ENCODE data around the gene AKAIN1.

AKAIN1 gene

DNA sequence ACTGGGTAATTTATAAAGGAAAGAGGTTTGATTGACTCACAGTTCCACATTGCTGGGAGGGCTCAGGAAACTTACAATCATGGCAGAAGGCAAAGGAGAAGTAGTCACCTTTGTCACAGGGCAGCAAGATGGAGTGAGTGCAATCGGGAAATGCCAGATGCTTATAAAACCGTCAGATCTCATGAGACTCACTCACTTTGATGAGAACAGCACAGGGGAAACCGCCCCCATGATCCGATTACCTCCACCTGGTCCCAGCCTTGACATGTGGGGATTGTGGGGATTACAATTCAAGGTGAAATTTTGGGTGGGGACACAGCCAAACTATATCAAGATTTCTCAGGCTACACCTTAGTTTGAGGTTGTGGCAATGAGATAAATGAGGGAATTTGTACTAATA, 54.9 kb downstream of the AKAIN1 start:
- Histone ChIP-seq H3K9me3 (ENCODE audit: insufficient read depth, low read depth, low read length) (no peaks in the 10 kb centered on the region), H3K36me3 (ENCODE audit: insufficient read depth, low read length) (no peaks in the 10 kb centered on the region), H3K27ac (ENCODE audit: low read depth, low read length) (no peak overlapping the region), H3K4me1 (ENCODE audit: insufficient read depth, low read length) (no peaks in the 10 kb centered on the region), H3K9ac (ENCODE audit: low read depth, low read length) (no peak overlapping the region), H3K4me3 (ENCODE audit: low read length) (no peak overlapping the region), H3K27me3 (ENCODE audit: insufficient read depth, low read length) (no peaks in the 10 kb centered on the region)
- WGBS = 92% methylated on average over 4 of the region's 4 CpGs

DNA sequence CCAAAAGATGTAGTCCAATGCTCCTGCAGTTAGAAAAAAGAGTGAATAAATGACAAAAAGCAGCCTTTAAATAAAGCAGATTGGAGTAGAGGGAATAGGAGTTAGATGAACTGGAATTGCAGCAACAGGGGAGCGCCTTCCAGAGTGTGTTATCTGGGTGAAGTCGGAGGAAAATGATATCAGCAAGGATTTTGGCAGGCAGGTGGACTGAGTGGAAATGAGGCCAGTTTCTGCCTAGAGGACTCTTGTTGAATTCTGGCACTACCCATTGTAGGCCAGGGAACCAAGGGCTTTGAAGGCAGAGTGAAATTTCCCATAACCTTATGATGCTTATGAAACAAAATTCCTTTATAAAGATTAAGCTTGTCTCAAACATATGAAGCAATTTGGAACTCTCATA, 59.8 kb downstream of the AKAIN1 start:
- Histone ChIP-seq H3K36me3 (ENCODE audit: insufficient read depth, low read length) (no peaks in the 10 kb centered on the region), H3K4me1 (ENCODE audit: insufficient read depth, low read length) (no peaks in the 10 kb centered on the region), H3K9me3 (ENCODE audit: insufficient read depth, low read depth, low read length) (no peaks in the 10 kb centered on the region), H3K4me3 (ENCODE audit: low read length) (no peak overlapping the region), H3K9ac (ENCODE audit: low read depth, low read length) (no peak overlapping the region), H3K27me3 (ENCODE audit: insufficient read depth, low read length) (no peaks in the 10 kb centered on the region), H3K27ac (ENCODE audit: low read depth, low read length) (no peak overlapping the region)
- WGBS = 93% methylated on average over 2 of the region's 2 CpGs

DNA sequence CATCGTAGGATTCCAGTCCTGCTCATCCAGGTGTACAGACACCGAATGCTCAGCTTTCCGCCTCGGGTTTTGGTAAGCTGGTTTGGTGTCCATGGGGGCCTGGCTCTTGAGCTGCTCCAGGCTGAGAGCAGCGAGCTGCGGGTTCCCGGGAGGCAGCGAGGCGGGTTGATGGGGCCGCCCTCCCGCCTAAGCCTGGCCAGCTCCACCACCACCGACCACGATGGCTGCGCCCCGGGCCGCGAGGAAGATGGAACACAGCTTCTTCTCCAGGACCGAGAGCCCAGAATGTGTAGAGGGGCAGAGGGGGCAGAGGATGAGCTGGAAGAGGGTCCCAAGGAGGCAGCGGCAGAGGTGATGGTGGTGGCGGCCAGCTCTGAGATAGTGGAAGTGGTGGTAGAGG, 64.1 kb downstream of the AKAIN1 start:
- H3K9ac ChIP-seq (ENCODE audit: low read depth, low read length) = no peak overlapping the region
- H3K4me1 ChIP-seq (ENCODE audit: insufficient read depth, low read length) = no peaks in the 10 kb centered on the region
- no peak overlapping the region for H3K4me3 ChIP-seq (ENCODE audit: low read length)
- no peak overlapping the region for H3K27ac ChIP-seq (ENCODE audit: low read depth, low read length)
- WGBS = 94% methylated on average over 20 of the region's 20 CpGs
- no peaks in the 10 kb centered on the region for H3K27me3 ChIP-seq (ENCODE audit: insufficient read depth, low read length)
- H3K36me3 ChIP-seq (ENCODE audit: insufficient read depth, low read length) = no peaks in the 10 kb centered on the region
- no peaks in the 10 kb centered on the region for H3K9me3 ChIP-seq (ENCODE audit: insufficient read depth, low read depth, low read length)

DNA sequence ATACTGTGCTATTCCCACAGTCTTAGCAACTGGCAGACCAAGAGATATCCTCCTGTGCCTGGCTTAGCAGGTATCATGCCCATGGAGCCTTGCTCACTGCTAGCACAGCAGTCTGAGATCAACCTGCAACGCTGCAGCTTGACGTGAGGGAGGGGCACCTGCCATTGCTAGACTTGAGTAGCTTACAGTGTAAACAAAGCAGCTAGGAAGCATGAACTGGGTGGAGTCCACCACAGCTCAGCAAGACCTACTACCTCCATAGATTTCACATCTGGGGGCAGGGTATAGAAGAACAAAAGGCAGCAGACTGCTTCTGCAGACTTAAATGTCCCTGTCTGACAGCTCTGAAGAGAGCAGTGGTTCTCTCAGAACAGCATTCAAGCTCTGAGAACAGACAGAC, 74.8 kb downstream of the AKAIN1 start:
- peaks cover 13% of the 10 kb centered on the region for H3K9me3 ChIP-seq (ENCODE audit: insufficient read depth, low read depth, low read length)
- 88% methylated on average over 2 of the region's 2 CpGs for WGBS
- H3K4me1 ChIP-seq (ENCODE audit: insufficient read depth, low read length) = no peaks in the 10 kb centered on the region
- H3K27ac ChIP-seq (ENCODE audit: low read depth, low read length) = no peak overlapping the region
- no peak overlapping the region for H3K9ac ChIP-seq (ENCODE audit: low read depth, low read length)
- no peaks in the 10 kb centered on the region for H3K27me3 ChIP-seq (ENCODE audit: insufficient read depth, low read length)
- no peak overlapping the region for H3K4me3 ChIP-seq (ENCODE audit: low read length)
- H3K36me3 ChIP-seq (ENCODE audit: insufficient read depth, low read length) = no peaks in the 10 kb centered on the region

DNA sequence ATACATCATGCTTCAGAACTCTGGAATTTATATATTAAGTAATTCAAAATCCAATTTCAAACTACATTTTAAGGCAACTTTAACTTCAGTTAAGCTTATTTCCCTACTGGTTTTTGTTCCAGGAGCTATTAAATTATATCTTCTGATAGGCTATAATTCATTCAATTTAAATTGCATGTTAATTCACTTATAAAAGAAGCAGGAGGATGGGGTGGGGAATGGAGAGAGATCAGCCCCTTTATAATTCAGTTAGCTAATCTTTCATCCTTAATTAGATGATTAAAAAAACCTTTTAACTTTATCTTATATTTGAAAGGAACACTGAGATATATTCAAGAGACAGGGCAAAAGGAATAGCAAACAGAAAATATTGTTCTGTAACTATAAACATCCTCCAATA, 86.8 kb downstream of the AKAIN1 start:
- Histone ChIP-seq H3K27me3 (ENCODE audit: insufficient read depth, low read length) (no peaks in the 10 kb centered on the region), H3K4me1 (ENCODE audit: insufficient read depth, low read length) (peaks cover 3% of the 10 kb centered on the region; the same call in 1 of the 2 replicates), H3K9ac (ENCODE audit: low read depth, low read length) (no peak overlapping the region), H3K27ac (ENCODE audit: low read depth, low read length) (no peak overlapping the region), H3K4me3 (ENCODE audit: low read length) (no peak overlapping the region), H3K9me3 (ENCODE audit: insufficient read depth, low read depth, low read length) (no peaks in the 10 kb centered on the region), H3K36me3 (ENCODE audit: insufficient read depth, low read length) (no peaks in the 10 kb centered on the region)

DNA sequence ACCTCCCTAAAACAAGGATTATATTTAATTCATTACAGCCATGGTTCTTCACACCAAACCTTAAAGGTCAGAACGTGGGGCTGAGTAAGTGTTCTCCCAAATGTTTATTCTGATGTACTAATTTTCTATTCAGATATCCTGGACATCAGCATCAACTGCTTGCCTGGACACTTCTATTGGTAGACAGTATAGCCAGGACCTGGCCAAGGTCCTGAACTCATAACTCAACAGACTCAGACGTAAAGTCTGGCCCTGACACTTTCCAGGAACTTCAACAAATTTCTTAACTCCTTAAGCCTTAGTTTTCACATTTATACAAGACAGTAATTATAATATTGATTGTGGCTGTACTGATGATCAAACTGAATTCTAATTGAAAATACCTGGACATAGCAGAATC, 89.1 kb downstream of the AKAIN1 start:
- H3K4me1 ChIP-seq (ENCODE audit: insufficient read depth, low read length) = peaks cover 21% of the 10 kb centered on the region
- H3K9ac ChIP-seq (ENCODE audit: low read depth, low read length) = no peak overlapping the region
- 59% methylated on average over 2 of the region's 2 CpGs for WGBS
- no peaks in the 10 kb centered on the region for H3K27me3 ChIP-seq (ENCODE audit: insufficient read depth, low read length)
- no peaks in the 10 kb centered on the region for H3K36me3 ChIP-seq (ENCODE audit: insufficient read depth, low read length)
- no peaks in the 10 kb centered on the region for H3K9me3 ChIP-seq (ENCODE audit: insufficient read depth, low read depth, low read length)
- H3K27ac ChIP-seq (ENCODE audit: low read depth, low read length) = no peak overlapping the region
- H3K4me3 ChIP-seq (ENCODE audit: low read length) = no peak overlapping the region

DNA sequence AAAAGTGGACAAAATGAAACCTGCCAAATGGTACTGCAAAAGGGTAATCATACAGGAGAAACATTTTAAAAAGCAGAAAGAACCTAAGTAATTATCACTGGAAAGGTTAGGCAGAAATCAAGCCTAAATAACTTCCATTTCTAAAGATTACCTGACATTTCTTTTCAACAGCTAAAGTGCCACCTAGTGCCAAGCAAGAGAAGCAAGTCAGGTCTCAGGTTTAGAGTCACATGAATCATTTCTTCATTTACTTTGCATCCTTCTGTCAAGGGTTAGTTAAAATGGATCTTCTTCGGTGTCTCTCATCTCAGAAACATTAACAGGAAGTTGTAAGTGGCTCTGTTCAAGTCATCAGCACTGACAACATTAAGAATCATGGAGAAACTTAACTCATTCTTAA, 90.3 kb downstream of the AKAIN1 start:
- Histone ChIP-seq H3K27me3 (ENCODE audit: insufficient read depth, low read length) (no peaks in the 10 kb centered on the region), H3K4me1 (ENCODE audit: insufficient read depth, low read length) (peaks cover 21% of the 10 kb centered on the region), H3K9ac (ENCODE audit: low read depth, low read length) (no peak overlapping the region), H3K27ac (ENCODE audit: low read depth, low read length) (no peak overlapping the region), H3K9me3 (ENCODE audit: insufficient read depth, low read depth, low read length) (no peaks in the 10 kb centered on the region), H3K36me3 (ENCODE audit: insufficient read depth, low read length) (no peaks in the 10 kb centered on the region), H3K4me3 (ENCODE audit: low read length) (no peak overlapping the region)
- WGBS = 43% methylated on average over 1 of the region's 1 CpG

DNA sequence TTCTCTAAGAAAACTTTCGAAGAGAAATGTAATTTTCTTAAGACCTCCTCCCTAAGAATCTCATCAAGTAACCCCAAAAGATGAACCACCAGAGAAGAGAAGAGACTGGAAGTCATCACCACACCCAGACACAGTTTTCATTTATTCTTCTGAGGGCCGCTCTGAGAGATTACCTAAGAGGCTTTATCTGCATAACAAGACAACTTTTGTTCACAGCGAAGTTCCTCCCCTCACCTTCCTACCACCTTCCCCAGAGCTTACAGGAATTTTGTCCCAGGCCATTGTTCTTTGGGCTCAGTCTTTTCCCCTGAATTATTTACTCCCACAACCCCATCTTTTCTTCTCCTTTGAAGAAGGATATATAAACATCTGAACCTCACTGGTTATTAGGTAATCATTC, 92.8 kb downstream of the AKAIN1 start:
- WGBS = 41% methylated on average over 3 of the region's 3 CpGs
- Histone ChIP-seq H3K4me3 (ENCODE audit: low read length) (no peak overlapping the region), H3K4me1 (ENCODE audit: insufficient read depth, low read length) (peaks cover 21% of the 10 kb centered on the region), H3K9me3 (ENCODE audit: insufficient read depth, low read depth, low read length) (no peaks in the 10 kb centered on the region), H3K27me3 (ENCODE audit: insufficient read depth, low read length) (no peaks in the 10 kb centered on the region), H3K9ac (ENCODE audit: low read depth, low read length) (no peak overlapping the region), H3K27ac (ENCODE audit: low read depth, low read length) (peak overlapping the region; percentile 62; the same call in 1 of the 2 replicates), H3K36me3 (ENCODE audit: insufficient read depth, low read length) (no peaks in the 10 kb centered on the region)

DNA sequence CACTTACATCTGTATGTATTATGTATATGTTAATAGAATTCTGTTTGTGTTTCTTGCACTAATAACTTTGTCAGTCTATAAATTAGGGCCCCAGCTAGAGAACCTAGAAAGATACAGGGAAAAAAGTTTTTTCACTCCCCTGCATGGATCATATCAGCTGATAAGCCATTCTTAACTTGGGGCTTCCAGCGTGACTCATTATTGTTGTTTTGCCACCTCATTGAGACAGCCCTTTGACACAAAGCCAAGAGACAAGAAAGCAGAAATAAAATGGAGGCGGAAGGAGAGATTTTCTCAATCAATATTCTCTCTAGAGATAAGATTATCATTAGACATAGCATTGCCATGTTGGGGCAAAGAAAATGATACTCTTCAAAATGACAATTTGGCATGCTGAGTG, 93.4 kb downstream of the AKAIN1 start:
- H3K36me3 ChIP-seq (ENCODE audit: insufficient read depth, low read length) = no peaks in the 10 kb centered on the region
- H3K9me3 ChIP-seq (ENCODE audit: insufficient read depth, low read depth, low read length) = no peaks in the 10 kb centered on the region
- no peak overlapping the region for H3K9ac ChIP-seq (ENCODE audit: low read depth, low read length)
- WGBS = 73% methylated on average over 1 of the region's 2 CpGs
- H3K27me3 ChIP-seq (ENCODE audit: insufficient read depth, low read length) = no peaks in the 10 kb centered on the region
- H3K27ac ChIP-seq (ENCODE audit: low read depth, low read length) = no peak overlapping the region
- H3K4me3 ChIP-seq (ENCODE audit: low read length) = no peak overlapping the region
- H3K4me1 ChIP-seq (ENCODE audit: insufficient read depth, low read length) = peaks cover 21% of the 10 kb centered on the region

DNA sequence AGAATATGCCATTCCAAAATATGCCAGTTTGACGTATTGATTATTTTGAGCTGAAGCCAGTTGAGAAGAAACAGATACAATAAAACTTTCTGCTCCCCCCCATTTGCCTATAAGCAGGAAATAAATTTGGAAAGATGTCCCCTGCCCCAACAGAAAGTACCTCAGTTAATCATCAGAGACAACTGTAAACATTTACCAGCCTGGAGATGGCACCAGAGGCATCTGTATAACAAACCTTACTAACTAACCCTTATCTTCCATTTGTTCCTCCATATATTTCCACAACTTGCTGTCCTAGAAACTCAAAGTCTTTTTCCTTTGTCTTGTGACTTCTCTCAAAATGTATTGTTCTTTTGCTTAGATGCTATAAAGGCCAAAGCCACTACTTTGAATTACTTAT, 93.8 kb downstream of the AKAIN1 start:
- Histone ChIP-seq H3K9me3 (ENCODE audit: insufficient read depth, low read depth, low read length) (no peaks in the 10 kb centered on the region), H3K9ac (ENCODE audit: low read depth, low read length) (no peak overlapping the region), H3K27me3 (ENCODE audit: insufficient read depth, low read length) (no peaks in the 10 kb centered on the region), H3K4me3 (ENCODE audit: low read length) (no peak overlapping the region), H3K27ac (ENCODE audit: low read depth, low read length) (no peak overlapping the region), H3K4me1 (ENCODE audit: insufficient read depth, low read length) (peaks cover 21% of the 10 kb centered on the region), H3K36me3 (ENCODE audit: insufficient read depth, low read length) (no peaks in the 10 kb centered on the region)
- WGBS = 85% methylated on average over 1 of the region's 1 CpG

DNA sequence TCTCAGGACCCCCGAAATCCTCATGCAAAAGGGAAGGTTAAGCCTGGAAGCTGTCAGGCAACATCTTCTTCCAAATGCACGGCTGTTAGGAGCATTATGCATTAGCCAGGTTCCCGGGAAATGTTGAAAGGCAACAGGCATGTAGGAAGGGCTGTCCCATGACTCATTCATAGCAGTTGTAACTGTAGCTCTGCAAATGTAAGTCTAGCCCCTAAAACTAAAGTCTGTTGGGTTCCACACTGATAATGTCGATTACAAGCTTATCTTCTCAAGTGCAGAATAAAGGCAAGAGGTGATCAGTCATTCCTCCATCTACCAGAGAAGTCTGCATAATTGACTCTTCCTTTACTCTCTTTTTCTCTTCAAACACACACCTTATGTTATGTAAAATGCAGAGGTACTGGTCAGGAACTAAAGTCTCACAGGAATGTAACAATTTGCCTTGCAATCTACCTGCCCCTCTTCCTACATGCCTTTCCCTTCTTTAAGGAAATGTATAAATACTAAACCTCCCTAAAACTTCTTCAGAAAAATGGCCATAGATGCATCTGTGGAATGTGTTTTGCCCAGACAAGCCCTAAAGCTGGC, 99.8 kb downstream of the AKAIN1 start:
- Histone ChIP-seq H3K9ac (ENCODE audit: low read depth, low read length) (no peak overlapping the region), H3K9me3 (ENCODE audit: insufficient read depth, low read depth, low read length) (no peaks in the 10 kb centered on the region), H3K27me3 (ENCODE audit: insufficient read depth, low read length) (no peaks in the 10 kb centered on the region), H3K27ac (ENCODE audit: low read depth, low read length) (peak overlapping the region; percentile 61; the same call in 1 of the 2 replicates), H3K4me1 (ENCODE audit: insufficient read depth, low read length) (peaks cover 25% of the 10 kb centered on the region), H3K36me3 (ENCODE audit: insufficient read depth, low read length) (no peaks in the 10 kb centered on the region), H3K4me3 (ENCODE audit: low read length) (no peak overlapping the region)
- WGBS = 50% methylated on average over 4 of the region's 4 CpGs

DNA sequence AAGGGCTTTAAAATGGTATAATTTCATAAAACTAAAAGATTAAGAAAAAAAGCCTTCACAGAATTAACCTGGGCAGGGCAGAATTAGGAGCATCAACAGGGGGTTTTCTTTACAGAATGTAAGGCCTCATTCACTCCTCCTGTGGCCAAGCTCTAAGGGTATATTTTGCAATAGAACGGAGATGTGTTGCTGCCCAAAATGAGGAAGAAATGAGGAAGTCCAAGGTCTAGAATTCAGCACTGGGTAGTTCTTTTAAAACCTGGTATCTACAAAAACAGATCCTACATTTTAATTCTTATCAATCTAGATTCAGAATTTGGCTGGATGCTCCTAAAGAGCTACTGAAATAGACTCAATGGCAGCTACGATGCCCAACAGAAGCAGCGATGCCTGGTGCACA, 101.8 kb downstream of the AKAIN1 start:
- no peaks in the 10 kb centered on the region for H3K27me3 ChIP-seq (ENCODE audit: insufficient read depth, low read length)
- H3K4me3 ChIP-seq (ENCODE audit: low read length) = no peak overlapping the region
- peaks cover 25% of the 10 kb centered on the region for H3K4me1 ChIP-seq (ENCODE audit: insufficient read depth, low read length)
- H3K27ac ChIP-seq (ENCODE audit: low read depth, low read length) = no peak overlapping the region
- WGBS = 93% methylated on average over 3 of the region's 3 CpGs
- H3K36me3 ChIP-seq (ENCODE audit: insufficient read depth, low read length) = no peaks in the 10 kb centered on the region
- H3K9ac ChIP-seq (ENCODE audit: low read depth, low read length) = no peak overlapping the region
- H3K9me3 ChIP-seq (ENCODE audit: insufficient read depth, low read depth, low read length) = no peaks in the 10 kb centered on the region
